Fibroblast of skin of left biceps (primary cell): Measurements from ENCODE around the gene HOXB9.
A peak's percentile ranks its signal among the peaks of the same experiment; 100 is the strongest.

Experiments
- DNase-seq, 2 experiments: peaks; one replicate each; pipeline ENCODE4 v3.0.0-alpha.2; 2013; ENCODE audit warnings: low read depth in 2 of 2

HOXB9 gene

DNA sequence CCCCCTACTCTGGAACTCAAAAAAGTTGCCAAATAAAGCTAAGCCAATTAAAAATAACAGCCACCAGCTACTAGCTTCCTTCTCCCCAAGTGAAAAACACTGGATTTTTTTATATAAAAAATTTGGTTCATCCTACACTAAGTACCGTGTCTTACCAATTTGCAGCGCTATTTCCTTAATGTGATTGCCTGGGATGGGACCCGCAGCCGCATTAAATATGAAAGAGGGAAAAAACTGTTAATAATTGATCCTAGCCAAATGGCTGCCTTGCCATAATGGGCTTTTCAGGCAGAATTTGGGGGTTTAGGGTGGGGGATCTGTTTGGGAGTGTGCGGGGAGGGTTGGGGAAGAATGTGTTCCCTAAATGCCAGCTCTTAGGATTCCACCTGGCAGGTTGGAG is 2.0 kb downstream of the HOXB9 start:
- DNase-seq: no peak

DNA sequence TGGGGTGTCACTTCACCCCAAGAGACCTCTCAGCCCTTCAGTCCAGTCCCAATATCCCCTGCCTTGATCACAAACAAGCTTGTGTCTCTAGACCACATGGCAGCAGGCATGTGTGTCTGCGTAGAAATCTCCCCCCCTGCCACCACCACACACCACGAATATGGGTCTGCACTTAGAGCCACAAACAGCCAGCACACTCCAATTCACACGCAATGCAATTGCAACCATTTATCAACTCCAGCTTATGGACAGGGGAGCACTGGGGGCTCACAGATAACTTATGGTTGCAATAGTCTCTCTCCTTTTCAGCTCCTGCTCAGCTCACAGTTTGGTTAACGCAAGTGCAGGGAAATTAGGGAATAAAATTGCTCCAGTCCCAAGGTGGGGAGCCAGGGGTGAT is 2.6 kb downstream of the HOXB9 start:
- DNase-seq: no peak

DNA sequence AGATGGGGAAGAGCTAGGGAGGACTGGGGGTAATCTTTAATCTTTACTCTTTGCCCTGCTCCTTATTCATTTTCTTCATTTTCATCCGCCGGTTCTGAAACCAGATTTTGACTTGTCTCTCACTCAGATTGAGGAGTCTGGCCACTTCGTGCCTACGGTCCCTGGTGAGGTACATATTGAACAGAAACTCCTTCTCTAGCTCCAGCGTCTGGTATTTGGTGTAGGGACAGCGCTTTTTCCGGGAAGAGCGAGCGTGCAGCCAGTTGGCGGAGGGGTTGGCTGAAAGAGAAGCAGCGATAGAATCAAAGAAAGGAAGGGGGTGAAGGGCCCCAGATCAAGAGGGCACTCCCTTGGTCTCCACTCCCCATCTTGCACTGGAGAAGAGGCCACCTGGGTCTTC is 3.3 kb downstream of the HOXB9 start:
- DNase-seq: no peak

DNA sequence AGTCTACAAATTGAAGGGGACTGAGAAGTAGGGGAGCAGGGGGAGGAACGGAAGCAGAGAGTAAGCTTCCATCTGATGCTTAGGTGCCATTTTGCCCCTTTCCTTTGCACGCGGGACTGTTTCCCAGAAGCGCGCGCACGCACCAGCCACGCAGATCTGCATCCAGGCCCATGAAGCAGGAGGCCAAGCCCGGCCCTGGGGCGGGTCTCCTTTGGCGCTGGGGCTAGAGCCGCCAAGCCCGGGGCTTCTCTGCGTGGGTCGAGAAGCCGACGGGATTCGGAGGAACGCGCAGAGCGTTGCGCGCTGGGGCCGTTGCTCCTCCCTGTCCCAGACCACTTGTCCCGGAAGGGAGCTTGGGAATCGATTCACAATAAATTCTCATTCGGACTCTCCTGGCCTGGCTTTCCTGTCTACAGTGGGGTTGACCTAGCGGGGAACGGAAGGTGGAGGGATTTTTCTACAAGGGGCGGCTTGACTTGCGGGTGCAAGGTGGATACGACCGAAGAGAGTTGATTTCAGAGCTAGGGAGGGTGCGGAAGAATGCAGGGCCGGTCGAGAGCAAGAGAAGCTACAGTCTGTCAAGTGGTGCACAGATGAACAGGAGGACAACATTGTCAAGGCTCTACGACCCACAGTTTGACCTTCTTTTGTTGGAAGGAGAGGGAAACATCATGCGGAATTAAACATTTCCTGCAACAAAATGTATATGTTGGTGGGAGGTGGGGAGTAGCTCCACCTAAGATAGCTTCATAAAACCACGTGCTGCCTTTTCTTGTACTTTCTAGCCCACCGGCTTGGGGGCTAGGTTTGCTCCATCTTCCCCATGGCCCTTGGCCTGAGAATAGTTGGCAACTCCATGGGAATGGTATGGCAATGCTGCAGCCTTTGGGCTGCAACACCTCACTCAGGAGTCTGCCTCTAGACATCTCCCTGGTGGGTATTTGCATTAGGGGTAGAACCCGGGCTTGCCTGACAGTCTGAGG is 4.5 kb downstream of the HOXB9 start:
- DNase-seq: no peak

DNA sequence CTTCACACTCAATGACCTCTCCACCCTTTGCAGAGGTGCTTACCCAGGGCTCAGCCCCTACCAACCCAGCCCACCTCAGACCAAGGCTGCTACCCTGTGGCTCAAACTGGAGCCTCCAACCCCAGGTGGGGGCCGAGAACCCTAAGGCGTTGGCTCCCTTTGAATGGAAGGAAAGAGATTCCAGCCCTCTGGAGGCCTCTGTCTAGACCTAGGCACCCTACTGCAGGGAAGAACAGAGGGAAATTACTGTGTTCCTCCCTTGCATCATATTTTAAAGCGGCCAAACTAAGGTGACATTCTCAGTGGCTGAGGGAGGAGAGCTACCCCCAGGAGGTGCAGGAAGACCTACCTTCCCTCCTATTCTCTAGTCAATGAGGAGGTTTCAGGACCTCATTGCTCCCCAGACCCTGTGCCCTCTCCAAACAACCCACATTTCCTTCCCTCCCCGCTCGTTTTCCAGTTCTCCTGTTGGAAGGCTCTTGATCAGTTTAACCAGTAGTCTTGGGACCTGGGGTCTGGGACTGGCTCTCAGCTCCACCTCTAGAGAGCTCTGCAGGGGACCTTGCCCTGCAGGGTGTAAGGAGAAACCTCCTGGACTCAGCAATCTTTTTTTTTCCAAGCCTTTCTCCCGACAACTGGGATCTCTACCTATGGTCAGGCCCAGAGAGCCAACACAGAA is 5.6 kb downstream of the HOXB9 start:
- no peak for DNase-seq

DNA sequence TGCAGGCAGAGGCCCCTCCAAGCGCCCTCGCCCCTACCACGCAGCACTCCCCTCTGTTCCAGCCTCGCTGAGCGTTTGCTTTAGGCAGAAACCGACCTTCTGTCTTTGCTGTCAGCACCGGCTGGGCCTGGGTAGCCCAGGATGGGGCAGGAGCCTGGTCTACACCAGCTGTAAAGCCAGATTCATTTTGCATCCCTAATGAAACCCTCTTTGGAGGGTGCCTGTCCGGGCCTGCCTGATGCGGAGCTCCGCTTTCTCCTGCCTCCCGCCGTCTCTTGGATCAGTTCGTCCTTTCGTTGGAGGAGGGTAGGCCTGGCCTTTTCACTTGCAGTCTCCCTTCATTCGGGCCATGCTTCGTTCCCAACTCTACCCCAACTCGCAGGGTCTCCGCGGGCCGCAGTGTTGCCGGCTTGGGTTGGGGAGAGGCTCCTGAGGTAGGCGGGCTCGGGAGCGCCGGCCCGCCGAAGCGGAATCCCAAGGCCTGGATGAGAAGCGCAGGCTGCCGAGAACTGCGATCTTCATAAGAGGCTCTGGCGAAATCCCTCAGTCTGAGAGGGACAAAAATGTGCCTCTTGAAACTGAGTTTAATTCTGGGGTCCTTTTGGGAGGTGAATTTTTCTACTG is 6.2 kb downstream of the HOXB9 start:
- DNase-seq: no peak

DNA sequence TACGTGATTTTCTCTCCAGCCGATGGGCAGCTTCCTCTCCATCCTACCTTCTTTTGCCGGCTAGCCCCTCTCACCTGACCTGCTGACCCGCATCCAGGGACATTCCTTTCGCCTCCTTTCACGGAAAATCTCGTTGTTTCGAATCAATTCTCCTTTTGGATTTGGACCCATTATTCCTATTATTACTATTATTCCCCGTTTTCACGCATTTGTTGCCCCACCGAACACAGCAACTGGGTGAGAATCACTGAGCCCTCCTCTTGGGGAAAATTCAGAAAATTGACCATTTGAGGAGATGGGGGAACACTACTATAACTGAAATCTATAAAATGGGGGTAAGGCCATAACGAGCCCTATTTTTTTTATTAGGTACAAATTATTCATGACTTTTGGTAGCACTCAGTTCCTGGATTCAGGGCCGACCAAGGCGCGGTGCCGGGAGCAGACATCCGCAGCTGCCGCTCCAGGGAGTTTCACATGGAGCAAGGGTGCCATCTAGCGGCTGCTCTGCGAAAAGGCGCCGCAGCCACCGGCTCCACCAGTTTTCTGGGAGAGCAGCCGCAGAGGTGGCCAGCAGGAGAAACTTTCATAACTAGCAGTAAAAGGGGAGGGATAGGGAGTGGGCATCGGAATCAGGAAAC is 7.8 kb downstream of the HOXB9 start:
- peak in 1 of 2 experiments; percentile 61 for DNase-seq

DNA sequence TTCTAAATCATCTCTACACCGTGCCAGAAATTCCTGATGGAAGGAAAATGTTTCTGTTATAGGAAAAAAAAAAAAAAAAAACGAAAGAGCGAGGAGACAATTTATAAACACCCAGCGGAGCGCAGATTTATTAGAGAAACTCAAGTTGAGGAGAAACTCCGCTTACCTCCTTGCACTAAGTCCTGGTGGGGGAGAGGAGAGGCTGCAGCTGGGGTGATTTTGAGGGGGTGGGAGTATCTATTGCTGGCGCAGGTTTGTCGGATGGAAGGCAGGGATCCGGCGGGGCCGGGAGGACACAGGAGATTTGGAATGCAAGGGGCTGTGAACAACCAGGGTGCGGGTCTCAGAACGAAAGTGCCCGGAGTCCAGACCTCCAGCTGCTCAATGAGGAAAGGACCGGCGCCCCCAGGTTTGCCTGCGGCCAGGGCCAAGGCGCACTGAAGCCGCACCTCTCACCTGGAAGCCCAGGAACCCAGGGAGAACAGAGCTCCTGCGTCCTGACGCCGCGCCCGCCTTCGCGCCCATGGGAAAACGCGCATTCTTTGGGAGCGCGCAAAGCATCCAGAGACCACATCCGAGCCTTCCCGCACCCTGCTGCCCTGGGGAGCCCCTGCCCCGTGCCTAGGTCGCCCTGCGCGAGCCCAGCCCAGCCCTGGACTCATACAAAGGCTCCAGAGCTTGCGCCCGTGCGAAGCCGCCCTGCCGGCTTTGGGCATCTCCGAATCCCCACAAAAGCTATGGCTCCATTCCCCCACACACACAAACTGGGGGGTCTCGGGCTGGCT is 8.5 kb downstream of the HOXB9 start:
- no peak for DNase-seq

DNA sequence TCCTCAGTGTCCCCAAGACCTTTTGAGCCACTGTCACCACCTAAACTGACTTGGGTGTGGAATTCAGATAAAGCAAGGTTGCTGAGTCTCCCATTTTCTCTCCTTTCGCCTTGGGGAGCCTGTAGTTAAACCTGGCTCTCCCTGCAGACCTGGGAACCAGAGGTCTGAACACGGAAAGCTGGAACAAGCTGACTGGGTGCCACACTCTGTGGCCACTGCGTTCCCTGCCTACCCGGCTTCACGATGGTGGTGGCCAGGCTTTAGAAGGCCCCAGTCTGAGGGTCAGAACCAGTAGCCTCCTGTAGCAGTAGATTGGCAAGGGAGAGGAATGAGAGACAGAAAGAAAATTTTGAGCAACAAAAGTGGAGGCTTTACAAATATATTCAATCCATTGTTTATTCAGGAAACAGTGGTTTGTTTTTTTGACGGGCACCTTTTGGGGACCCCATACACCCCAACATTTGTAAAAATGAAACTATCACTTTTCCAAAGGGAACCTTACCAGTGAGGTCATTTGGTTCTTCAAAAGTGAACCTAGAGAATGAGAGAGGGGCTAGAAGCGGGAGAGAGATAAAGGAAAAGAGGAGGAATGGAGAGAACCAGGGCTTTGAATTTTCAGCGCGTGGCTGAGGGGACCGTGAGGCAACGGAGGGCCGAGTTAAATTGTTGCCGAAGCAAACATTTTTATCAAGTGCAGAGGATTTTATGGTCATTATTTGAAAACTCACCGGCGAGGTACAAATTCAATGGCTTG is 9.3 kb downstream of the HOXB9 start:
- DNase-seq: no peak

DNA sequence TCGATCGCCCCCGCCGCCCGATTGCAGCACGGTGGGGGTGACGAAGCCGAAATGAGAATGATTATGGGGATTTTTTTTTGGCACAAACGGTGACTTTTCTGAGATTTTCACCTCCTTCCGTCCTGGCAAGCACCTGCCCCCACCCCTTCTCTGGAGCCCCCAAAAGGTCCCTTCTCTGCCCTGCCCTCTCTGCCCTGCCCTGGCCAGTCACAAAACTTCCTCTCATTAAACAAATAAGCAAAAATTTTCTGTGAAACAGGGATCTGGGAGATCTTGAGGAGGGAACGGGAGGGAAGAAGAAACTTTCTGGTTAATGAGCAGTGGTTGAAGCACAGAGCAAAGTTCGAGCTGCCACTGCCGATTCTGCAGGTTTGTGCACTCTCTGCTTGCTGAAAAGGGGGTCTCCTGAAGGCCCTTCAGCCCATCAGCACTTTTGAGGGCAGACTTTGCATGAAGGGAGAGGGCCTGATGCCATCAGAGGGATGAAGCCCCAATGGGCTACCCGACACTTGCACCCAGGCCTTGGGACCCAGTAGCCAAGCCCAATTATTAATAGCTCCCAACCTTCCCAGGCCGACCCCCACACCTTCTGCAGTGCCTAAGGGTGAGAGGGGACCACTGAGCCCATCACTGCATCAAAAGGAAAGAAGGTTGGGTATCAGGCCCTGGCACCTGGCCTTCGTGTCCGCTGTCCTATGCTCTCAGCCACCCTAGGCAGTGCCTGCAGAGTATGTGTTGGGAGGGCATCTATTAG is 10.0 kb downstream of the HOXB9 start:
- no peak for DNase-seq

DNA sequence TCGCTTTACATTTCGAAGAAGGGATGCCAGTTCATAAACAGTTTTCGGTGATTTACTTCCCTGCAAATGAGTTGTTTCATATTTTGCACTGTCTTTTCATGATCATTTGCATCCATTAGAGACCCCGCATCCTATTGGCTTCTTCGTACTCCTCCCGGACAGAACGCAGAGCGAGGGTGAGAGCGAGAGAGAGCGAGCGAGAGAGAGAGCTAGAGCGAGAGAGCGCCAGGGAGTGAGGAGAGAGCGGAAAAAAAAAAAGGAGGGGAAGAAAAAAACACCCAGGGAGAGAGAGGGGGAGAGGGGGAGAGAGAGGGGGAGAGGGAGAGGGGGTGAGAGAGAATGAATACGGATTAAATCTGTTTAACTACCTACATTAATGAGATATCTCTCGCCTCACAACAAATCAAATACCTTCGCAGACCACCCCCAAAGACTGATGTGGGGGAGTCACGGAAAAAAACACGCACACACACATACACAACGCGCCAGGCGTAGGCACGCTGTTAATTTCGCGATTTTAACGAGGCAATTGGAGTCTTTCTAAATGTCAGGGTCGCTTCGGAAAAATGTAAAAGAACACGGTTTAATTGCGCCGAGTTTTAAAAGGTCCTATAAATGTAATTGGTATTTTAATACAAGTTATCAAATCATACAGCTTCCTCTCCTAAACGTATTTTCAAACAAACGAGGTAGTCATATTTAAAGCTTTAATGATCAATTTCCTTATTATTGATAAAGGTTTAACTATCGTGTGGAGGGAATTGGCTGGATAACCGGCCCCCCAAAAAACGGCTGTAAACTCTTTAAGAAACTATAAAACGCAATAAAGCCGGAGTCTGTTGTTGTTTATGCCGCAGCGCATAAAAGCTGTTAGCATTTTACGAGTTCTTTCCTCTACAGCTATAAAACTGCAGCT is 10.9 kb downstream of the HOXB9 start, which contains the start of gene HOXB8:
HOXB8 (minus strand) TSS at position 246 of the 916 bp plus-strand sequence. CDS start 588 bp downstream, outside the sequence.
- DNase-seq: no peak

DNA sequence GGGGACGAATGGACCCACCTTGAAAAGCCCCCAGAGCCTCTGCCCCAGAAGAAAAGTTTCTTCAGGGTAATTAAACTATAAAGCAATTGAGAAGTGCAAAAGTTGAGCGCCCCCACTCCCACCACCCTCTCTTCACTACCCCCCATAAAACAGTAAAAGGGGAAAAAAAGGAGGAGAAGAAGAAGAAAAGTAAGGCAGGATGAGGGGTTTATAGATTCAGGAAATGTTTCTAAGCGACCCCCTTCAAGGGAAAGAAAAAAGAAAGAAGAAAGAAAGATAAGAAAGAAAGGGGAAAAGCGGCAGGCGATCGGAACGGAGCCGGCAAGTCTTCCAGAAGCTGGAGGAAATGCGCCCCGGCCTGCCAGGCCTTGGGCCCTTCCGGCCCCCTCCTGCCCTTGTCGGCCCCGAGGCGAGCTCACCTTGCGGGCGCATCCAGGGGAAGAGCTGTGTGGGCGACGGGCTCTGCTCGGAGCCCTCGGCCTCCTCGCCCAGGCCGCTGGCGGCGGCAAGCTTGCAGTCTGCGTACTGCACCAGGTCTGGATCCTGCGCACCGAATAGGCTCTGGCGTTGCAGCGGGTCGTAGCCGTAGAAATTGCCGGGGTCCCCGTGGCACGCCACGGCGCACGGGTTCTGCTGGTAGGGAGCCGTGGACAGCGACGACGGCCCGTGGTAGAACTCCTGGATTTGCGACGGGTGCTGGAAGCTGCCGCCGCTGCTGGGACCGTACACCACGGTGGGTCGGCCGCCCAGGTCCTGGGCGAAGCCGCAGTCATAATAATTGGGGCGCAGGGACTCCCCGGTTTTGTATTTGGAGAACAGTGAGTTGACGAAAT is 12.1 kb downstream of the HOXB9 start:
- DNase-seq: no peak

DNA sequence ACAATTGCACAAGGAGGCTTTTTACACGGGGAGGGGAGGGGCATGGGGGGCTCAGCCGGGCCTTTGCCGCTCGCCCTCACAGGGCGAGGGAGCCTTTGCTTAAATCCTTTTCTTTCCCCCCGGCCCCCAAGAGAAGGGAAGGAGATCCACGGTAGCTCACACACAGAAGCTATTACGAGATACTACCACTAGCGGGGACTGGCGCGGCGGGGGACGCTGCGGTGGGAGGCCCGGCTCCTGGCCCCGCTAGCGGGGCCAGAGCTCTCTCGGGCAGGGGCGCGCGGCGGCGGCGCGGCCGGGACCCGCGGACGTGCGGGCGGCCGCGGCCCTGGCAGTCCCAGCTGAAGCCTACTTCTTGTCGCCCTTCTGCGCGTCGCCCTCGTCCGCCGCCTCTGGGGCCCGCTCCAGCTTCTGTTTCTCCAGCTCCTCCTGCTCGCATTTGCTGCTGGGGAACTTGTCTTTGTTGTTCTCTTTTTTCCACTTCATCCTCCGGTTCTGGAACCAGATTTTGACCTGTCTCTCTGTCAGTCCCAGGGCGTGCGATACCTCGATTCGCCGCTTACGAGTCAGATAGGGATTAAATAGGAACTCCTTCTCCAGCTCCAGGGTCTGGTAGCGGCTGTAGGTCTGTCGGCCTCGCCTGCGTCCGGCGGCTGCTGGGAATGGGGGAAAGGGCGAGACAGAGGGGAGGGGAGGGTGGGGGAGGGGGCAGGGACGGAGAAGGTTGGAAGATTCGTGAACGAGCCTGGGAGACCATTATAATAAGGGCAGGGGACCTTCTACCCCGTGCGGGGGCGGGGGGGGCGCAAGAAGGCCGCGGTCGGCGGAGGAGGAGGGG is 13.1 kb downstream of the HOXB9 start:
- no peak for DNase-seq

DNA sequence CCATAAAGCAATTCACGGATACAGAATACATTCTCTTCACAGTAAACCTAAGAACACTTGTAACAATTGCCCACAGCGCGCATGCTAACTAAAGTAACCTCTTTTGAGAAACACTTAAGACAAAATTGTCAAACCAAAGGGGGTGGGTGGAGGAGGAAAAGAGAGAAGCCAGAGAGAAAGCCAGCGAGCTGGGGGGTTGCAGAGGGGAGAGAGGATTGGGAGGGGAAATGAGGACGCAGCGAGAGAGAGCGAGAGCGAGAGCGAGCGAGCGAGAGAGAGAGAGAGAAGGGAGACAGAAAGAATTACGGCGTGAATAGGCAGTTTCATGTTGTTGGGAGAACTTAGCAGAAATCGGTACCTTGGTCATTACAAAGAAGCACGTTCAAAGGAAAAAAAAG is 13.7 kb downstream of the HOXB9 start:
- no peak for DNase-seq

DNA sequence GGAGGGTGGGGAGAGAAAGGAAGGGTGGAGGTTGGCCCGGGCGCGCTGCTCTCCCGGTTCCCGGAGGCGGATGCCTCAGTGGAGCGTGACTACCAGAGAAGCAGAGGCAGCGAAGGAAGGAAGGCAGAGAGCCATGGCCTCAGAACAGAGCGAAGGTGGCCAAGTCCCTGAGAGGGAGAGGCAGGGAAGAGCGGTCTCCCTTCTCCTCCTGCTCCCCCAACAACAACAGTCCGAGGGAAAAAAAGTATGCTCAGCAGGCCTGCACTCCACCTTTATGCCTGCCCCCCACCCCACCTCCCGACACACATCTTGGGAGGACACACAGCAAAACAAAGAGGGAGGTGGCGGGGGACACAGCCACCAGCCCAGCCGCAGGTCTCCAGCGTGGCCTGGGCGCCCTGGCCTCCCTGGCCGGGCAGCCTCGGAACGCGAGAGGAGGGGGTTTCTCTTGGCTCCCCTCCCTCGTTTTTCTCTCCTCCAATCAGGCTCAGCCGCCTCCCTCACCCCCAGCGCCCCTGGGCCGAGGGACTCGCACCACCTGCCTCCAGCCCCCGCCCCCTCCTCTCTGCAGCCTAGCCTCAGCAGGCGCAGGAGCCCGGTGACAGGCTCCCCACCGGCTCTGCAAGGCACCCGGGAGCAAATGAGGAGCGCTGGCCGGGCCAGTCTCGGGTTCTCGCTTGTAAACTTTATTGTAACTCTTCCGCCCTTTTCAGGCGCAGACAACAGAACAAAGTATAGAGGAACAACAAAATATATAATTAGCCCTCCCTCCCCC is 14.3 kb downstream of the HOXB9 start:
- DNase-seq: no peak

DNA sequence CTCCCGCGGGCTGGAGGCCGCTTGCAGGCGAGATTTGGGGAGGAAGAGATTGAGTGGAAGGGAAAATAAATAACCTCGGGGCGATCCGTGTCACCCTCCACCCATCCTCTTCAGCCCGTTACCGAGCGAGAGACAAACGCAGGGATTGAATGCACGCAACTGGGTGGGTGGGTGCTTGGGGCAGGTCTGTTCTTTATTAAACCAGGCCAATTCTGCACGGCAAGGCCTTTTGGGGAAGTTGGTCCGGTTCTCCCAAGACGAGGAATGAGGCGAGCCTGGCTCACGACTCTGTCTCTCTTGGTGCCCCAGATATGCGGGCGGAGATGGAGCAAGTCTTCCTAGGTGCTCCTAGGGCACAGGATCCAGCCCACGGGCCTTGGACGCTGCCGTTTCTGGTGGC is 14.9 kb downstream of the HOXB9 start:
- DNase-seq: no peak
